Endodermal cell (in vitro differentiated cells): ENCODE data around the gene ARNT2. TPM values are rescaled to one million over a fixed set of nuclear protein-coding genes. Genes with fewer than 3 reads are reported as not detected.

Experiments
- DNase-seq: peaks from one replicate; pipeline ENCODE4 v3.0.0-alpha.2; 2017
- H3K27ac ChIP-seq: 2 replicates; pipeline ENCODE4 v1.5.1; 2013; ENCODE audit warnings: mild to moderate bottlenecking, low read depth, low read length, moderate library complexity
- H3K27me3 ChIP-seq: 2 replicates; pipeline ENCODE4 v1.6.1; 2013; ENCODE audit warnings: mild to moderate bottlenecking, low read length, moderate library complexity; ENCODE audit not compliant: insufficient read depth, control insufficient read depth, poor library complexity, severe bottlenecking
- H3K36me3 ChIP-seq: 2 replicates; pipeline ENCODE4 v1.7.0; 2013; ENCODE audit warnings: mild to moderate bottlenecking, low read length, moderate library complexity; ENCODE audit not compliant: control insufficient read depth, insufficient read depth
- H3K4me1 ChIP-seq: one replicate; pipeline ENCODE4 v1.7.0; 2013; ENCODE audit warnings: low read length; ENCODE audit not compliant: control insufficient read depth, insufficient read depth
- H3K4me3 ChIP-seq: 2 replicates; pipeline ENCODE4 v1.5.1; 2013; ENCODE audit warnings: mild to moderate bottlenecking, low read length, moderate library complexity
- H3K9ac ChIP-seq: 2 replicates; pipeline ENCODE4 v1.6.1; 2013; ENCODE audit warnings: mild to moderate bottlenecking, low read length, moderate library complexity; ENCODE audit not compliant: poor library complexity, severe bottlenecking; ENCODE audit errors: extremely low read depth
- H3K9me3 ChIP-seq: 2 replicates; pipeline ENCODE4 v1.6.1; 2013; ENCODE audit warnings: mild to moderate bottlenecking, low read length, moderate library complexity; ENCODE audit not compliant: control insufficient read depth
- H3K27ac Mint-ChIP-seq: 2 replicates; pipeline ENCODE4 v1.8.0; 2020; ENCODE audit warnings: mixed read lengths
- H3K27me3 Mint-ChIP-seq: 2 replicates; pipeline ENCODE4 v1.8.0; 2021; ENCODE audit warnings: mild to moderate bottlenecking, mixed read lengths; ENCODE audit not compliant: insufficient read depth
- H3K36me3 Mint-ChIP-seq: 2 replicates; pipeline ENCODE4 v1.8.0; 2020; ENCODE audit warnings: low read depth, mixed read lengths
- H3K4me1 Mint-ChIP-seq: 2 replicates; pipeline ENCODE4 v1.8.0; 2020; ENCODE audit warnings: mixed read lengths
- H3K4me3 Mint-ChIP-seq: 2 replicates; pipeline ENCODE4 v1.8.0; 2020; ENCODE audit warnings: mild to moderate bottlenecking, moderate library complexity, mixed read lengths
- H3K9me3 Mint-ChIP-seq: 2 replicates; pipeline ENCODE4 v1.8.0; 2020; ENCODE audit warnings: mild to moderate bottlenecking, mixed read lengths
- WGBS, 2 experiments: methylation state at CpG; one replicate each; pipeline versions ENCODE4 v1.1.5 to v1.1.7; 2013; ENCODE audit warnings: missing lambda C conversion rate in 2 of 2, mixed read lengths in 1 of 2; ENCODE audit not compliant: insufficient coverage in 1 of 2, insufficient read length in 1 of 2; 5-methylcytosine and 5-hydroxymethylcytosine counted together
- total RNA-seq, 2 donors: library from RNA; stranded (reverse); fragmentation: NEBNext Ultra II Directional in 1 of 2; extraction: Animal tissue kit (Norgen Biotek cat#: 25700) in 1 of 2; gene quantifications; 2 replicates in 1 of 2; 3 replicates in 1 of 2; pipeline ENCODE4 v1.2.1, GENCODE V29; 2021
- TF ChIP-seq, protein P1 (sequence below): fragments of 200-600 bp; sonication (generic); conservative IDR thresholded peaks from 2 replicates; pipeline ENCODE4 v1.5.0; 2021; ENCODE audit warnings: antibody characterized with exemption, mild to moderate bottlenecking

Gene ARNT2
- total RNA-seq, 2 donors from 2014 or later = 8.0 to 15.9 TPM

DNA sequence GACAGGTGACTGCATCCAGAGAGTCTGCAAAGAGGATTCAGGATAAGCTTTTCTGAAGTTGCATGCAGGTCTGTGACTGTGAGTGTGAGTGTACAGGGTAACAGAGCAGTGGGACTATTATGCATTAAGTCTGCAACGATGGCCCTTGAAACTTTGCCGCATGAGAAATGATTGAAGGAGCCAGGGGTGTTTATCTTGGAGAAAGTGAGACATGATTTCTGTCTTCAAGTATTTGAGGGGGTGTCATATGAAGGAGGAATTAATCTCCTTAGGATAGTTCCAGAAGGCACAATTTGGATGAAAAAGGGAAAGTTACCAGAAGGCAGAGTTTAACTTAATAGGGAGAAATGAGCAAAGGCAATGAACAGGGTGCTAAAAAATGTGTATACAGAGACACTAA lies 119.6 kb downstream of the ARNT2 start:
- WGBS, 2 experiments = 94 to 100% methylated on average over 1 to 2 of the region's 2 CpGs
- no peak overlapping the region for H3K4me3 ChIP-seq
- H3K9me3 ChIP-seq = no peaks in the 10 kb centered on the region
- Mint-ChIP-seq H3K27me3 (no peaks in the 10 kb centered on the region), H3K27ac (no peak overlapping the region), H3K4me3 (no peak overlapping the region), H3K4me1 (no peaks in the 10 kb centered on the region), H3K36me3 (no peaks in the 10 kb centered on the region), H3K9me3 (no peaks in the 10 kb centered on the region)
- no peak overlapping the region for H3K9ac ChIP-seq
- no peak overlapping the region for H3K27ac ChIP-seq
- TF ChIP-seq, protein P1, sequence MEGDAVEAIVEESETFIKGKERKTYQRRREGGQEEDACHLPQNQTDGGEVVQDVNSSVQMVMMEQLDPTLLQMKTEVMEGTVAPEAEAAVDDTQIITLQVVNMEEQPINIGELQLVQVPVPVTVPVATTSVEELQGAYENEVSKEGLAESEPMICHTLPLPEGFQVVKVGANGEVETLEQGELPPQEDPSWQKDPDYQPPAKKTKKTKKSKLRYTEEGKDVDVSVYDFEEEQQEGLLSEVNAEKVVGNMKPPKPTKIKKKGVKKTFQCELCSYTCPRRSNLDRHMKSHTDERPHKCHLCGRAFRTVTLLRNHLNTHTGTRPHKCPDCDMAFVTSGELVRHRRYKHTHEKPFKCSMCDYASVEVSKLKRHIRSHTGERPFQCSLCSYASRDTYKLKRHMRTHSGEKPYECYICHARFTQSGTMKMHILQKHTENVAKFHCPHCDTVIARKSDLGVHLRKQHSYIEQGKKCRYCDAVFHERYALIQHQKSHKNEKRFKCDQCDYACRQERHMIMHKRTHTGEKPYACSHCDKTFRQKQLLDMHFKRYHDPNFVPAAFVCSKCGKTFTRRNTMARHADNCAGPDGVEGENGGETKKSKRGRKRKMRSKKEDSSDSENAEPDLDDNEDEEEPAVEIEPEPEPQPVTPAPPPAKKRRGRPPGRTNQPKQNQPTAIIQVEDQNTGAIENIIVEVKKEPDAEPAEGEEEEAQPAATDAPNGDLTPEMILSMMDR = no peak
- no peaks in the 10 kb centered on the region for H3K36me3 ChIP-seq
- DNase-seq = no peak
- H3K27me3 ChIP-seq = no peaks in the 10 kb centered on the region
- peaks cover 3% of the 10 kb centered on the region for H3K4me1 ChIP-seq

GRCh38 chr15:80525853-80526252 lies 121.7 kb downstream of the ARNT2 start:
- TF ChIP-seq, protein P1 = no peak
- Mint-ChIP-seq H3K36me3 (no peaks in the 10 kb centered on the region), H3K27ac (no peak overlapping the region), H3K4me1 (no peaks in the 10 kb centered on the region), H3K27me3 (no peaks in the 10 kb centered on the region), H3K9me3 (no peaks in the 10 kb centered on the region), H3K4me3 (no peak overlapping the region)
- Histone ChIP-seq H3K9me3 (no peaks in the 10 kb centered on the region), H3K27me3 (no peaks in the 10 kb centered on the region), H3K4me3 (no peak overlapping the region), H3K36me3 (no peaks in the 10 kb centered on the region), H3K27ac (no peak overlapping the region), H3K9ac (no peak overlapping the region), H3K4me1 (no peaks in the 10 kb centered on the region)
- WGBS, 2 experiments = 89 to 100% methylated on average over 2 of the region's 2 CpGs
- no peak for DNase-seq

DNA sequence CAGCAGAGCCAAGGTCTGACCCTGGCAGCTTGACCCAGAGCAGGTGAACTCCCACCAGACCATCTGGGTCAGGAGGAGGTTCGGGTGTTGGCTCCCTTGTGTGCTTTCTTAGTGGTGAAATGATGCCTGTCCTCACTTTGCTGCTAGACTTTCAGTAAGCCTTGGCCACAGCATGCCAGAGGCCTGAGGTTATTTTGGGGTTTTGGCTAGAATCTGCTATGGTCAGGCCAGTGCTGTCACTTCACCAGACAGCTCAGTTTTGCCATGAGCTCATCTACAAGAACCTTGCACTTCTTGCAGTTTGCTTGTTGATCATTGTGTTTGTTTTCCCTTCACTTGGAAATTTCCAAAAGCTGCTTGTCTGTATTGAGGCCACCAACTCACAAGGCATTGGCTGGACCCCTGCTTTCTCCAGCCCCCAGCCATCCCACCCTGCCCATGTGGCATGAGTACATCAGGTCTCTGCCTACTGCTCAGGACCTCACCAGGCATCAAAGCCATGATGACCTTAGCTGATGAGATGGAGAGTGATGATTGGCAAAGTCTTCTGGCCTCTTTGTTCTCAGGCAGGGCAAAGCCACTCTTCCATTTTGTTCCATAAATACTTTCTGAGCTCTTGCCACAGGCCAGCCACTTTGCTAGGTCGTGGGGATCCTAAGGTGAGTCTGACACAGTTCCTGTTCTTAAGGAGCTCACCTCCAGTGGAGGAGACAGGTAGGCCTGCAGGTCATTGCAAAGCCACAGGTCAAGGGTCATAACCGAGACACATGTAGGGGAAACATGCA lies 122.6 kb downstream of the ARNT2 start:
- DNase-seq = no peak
- Mint-ChIP-seq H3K4me1 (no peaks in the 10 kb centered on the region), H3K36me3 (no peaks in the 10 kb centered on the region), H3K27me3 (no peaks in the 10 kb centered on the region), H3K9me3 (no peaks in the 10 kb centered on the region), H3K27ac (no peak overlapping the region), H3K4me3 (no peak overlapping the region)
- TF ChIP-seq, protein P1 = no peak
- H3K27me3 ChIP-seq = no peaks in the 10 kb centered on the region
- no peak overlapping the region for H3K9ac ChIP-seq
- H3K36me3 ChIP-seq = no peaks in the 10 kb centered on the region
- WGBS, 2 experiments = 88 to 100% methylated on average over 2 to 3 of the region's 3 CpGs
- H3K27ac ChIP-seq = no peak overlapping the region
- H3K4me3 ChIP-seq = no peak overlapping the region
- no peaks in the 10 kb centered on the region for H3K4me1 ChIP-seq
- H3K9me3 ChIP-seq = no peaks in the 10 kb centered on the region
